H9 (cell line): Measurements from ENCODE around the gene ADGRG7. TPM values are rescaled to one million over a fixed set of nuclear protein-coding genes. Genes with fewer than 3 reads are reported as not detected.

ENCODE experiments used
- DNase-seq: peaks from one replicate; pipeline ENCODE4 v3.0.0-alpha.2; 2017
- H2AFZ ChIP-seq: one replicate; pipeline ENCODE4 v1.6.1; 2013; ENCODE audit warnings: mild to moderate bottlenecking, low read length, control low read depth, moderate library complexity
- H2AK5ac ChIP-seq: 2 replicates; pipeline ENCODE4 v1.6.1; 2013; ENCODE audit warnings: low read length, control low read depth, mixed read lengths; ENCODE audit not compliant: insufficient read length
- H2BK120ac ChIP-seq: one replicate; pipeline ENCODE4 v1.6.1; 2013; ENCODE audit warnings: low read depth, mild to moderate bottlenecking, low read length, control low read depth, inconsistent platforms; ENCODE audit not compliant: poor library complexity, severe bottlenecking
- H2BK12ac ChIP-seq: 2 replicates; pipeline ENCODE4 v1.6.1; 2013; ENCODE audit warnings: low read length, control low read depth, mixed read lengths, low read depth; ENCODE audit not compliant: insufficient read length
- H2BK15ac ChIP-seq: 2 replicates; pipeline ENCODE4 v1.6.1; 2013; ENCODE audit warnings: low read depth, low read length, control low read depth
- H2BK20ac ChIP-seq: one replicate; pipeline ENCODE4 v1.6.1; 2013; ENCODE audit warnings: low read depth, mild to moderate bottlenecking, low read length, control low read depth, inconsistent platforms; ENCODE audit not compliant: poor library complexity, severe bottlenecking
- H2BK5ac ChIP-seq: 2 replicates; pipeline ENCODE4 v1.6.1; 2013; ENCODE audit warnings: low read length, control low read depth, mixed read lengths; ENCODE audit not compliant: insufficient read length
- H3K14ac ChIP-seq: 2 replicates; pipeline ENCODE4 v1.6.1; 2013; ENCODE audit warnings: low read length, control low read depth; ENCODE audit not compliant: insufficient read depth
- H3K18ac ChIP-seq: 2 replicates; pipeline ENCODE4 v1.6.1; 2013; ENCODE audit warnings: low read depth, mild to moderate bottlenecking, mixed read lengths, low read length, control low read depth; ENCODE audit not compliant: insufficient read length
- H3K23ac ChIP-seq: 2 replicates; pipeline ENCODE4 v1.6.1; 2013; ENCODE audit warnings: low read length, control low read depth, mixed read lengths, low read depth; ENCODE audit not compliant: insufficient read length
- H3K23me2 ChIP-seq: 2 replicates; pipeline ENCODE4 v1.6.1; 2013; ENCODE audit warnings: low read depth, mild to moderate bottlenecking, mixed read lengths, low read length, control low read depth; ENCODE audit not compliant: insufficient read length, poor library complexity, severe bottlenecking
- H3K27ac ChIP-seq: 2 replicates; pipeline ENCODE4 v1.5.1; 2013; ENCODE audit warnings: low read length, control low read depth, mixed read lengths, low read depth; ENCODE audit not compliant: insufficient read length
- H3K27me3 ChIP-seq: 2 replicates; pipeline ENCODE4 v1.6.1; 2013; ENCODE audit warnings: low read length, control low read depth, inconsistent platforms; ENCODE audit not compliant: insufficient read depth
- H3K4ac ChIP-seq: 2 replicates; pipeline ENCODE4 v1.6.1; 2013; ENCODE audit warnings: low read depth, mild to moderate bottlenecking, control low read depth, inconsistent platforms, low read length, moderate library complexity
- H3K4me1 ChIP-seq: 2 replicates; pipeline ENCODE4 v1.6.1; 2013; ENCODE audit warnings: low read length, control low read depth, inconsistent platforms; ENCODE audit not compliant: insufficient read depth
- H3K4me2 ChIP-seq: 2 replicates; pipeline ENCODE4 v1.6.1; 2013; ENCODE audit warnings: low read length, control low read depth, mixed read lengths; ENCODE audit not compliant: insufficient read length, insufficient read depth
- H3K56ac ChIP-seq: 2 replicates; pipeline ENCODE4 v1.6.1; 2013; ENCODE audit warnings: low read depth, mild to moderate bottlenecking, mixed read lengths, low read length, control low read depth; ENCODE audit not compliant: insufficient read length
- H3K79me1 ChIP-seq: 2 replicates; pipeline ENCODE4 v1.6.1; 2013; ENCODE audit warnings: low read depth, mild to moderate bottlenecking, moderate library complexity, low read length, control low read depth, inconsistent platforms; ENCODE audit not compliant: insufficient read depth, poor library complexity, severe bottlenecking
- H3K79me2 ChIP-seq: 2 replicates; pipeline ENCODE4 v1.6.1; 2013; ENCODE audit warnings: low read length, control low read depth, inconsistent platforms; ENCODE audit not compliant: insufficient read depth
- H3K9ac ChIP-seq: 2 replicates; pipeline ENCODE4 v1.6.1; 2013; ENCODE audit warnings: low read length, control low read depth, mixed read lengths; ENCODE audit not compliant: insufficient read length; ENCODE audit errors: extremely low read depth
- H3K9me3 ChIP-seq: one replicate; pipeline ENCODE4 v1.6.1; 2013; ENCODE audit warnings: low read depth, low read length, inconsistent platforms; ENCODE audit not compliant: control insufficient read depth
- H3T11ph ChIP-seq: one replicate; pipeline ENCODE4 v1.6.1; 2013; ENCODE audit warnings: mild to moderate bottlenecking, low read length, control low read depth, inconsistent platforms
- H4K20me1 ChIP-seq: one replicate; pipeline ENCODE4 v1.6.1; 2013; ENCODE audit not compliant: control insufficient read depth, insufficient read length, insufficient read depth
- H4K5ac ChIP-seq: 2 replicates; pipeline ENCODE4 v1.6.1; 2013; ENCODE audit warnings: low read depth, mild to moderate bottlenecking, mixed read lengths, low read length, control low read depth; ENCODE audit not compliant: insufficient read length
- H4K8ac ChIP-seq: replicated peaks from 2 replicates; pipeline ENCODE4 v1.6.1; 2013; ENCODE audit warnings: low read length, control low read depth, mixed read lengths, low read depth; ENCODE audit not compliant: insufficient read length
- H4K91ac ChIP-seq: 2 replicates; pipeline ENCODE4 v1.6.1; 2013; ENCODE audit warnings: low read depth, mild to moderate bottlenecking, moderate library complexity, mixed read lengths, low read length, control low read depth; ENCODE audit not compliant: insufficient read length
- H3K27ac Mint-ChIP-seq, 3 experiments: 2 replicates in 2 of 3; 3 replicates in 1 of 3; pipeline ENCODE4 v1.8.0; 2020 to 2021; ENCODE audit warnings: mixed read lengths in 3 of 3, mild to moderate bottlenecking in 1 of 3, moderate library complexity in 1 of 3
- H3K27me3 Mint-ChIP-seq: 2 replicates; pipeline ENCODE4 v1.8.0; 2021; ENCODE audit warnings: low read depth, mild to moderate bottlenecking, moderate library complexity, mixed read lengths
- H3K36me3 Mint-ChIP-seq, 3 experiments: 2 replicates in 2 of 3; 3 replicates in 1 of 3; pipeline ENCODE4 v1.8.0; 2020 to 2021; ENCODE audit warnings: low read depth in 3 of 3, mixed read lengths in 3 of 3; ENCODE audit not compliant: insufficient read depth in 1 of 3
- H3K4me1 Mint-ChIP-seq, 2 experiments: 2 replicates each; pipeline ENCODE4 v1.8.0; 2020; ENCODE audit warnings: mixed read lengths in 2 of 2
- H3K4me3 Mint-ChIP-seq, 2 experiments: 2 replicates in 1 of 2; 3 replicates in 1 of 2; pipeline ENCODE4 v1.8.0; 2020 to 2021; ENCODE audit warnings: mild to moderate bottlenecking in 2 of 2, mixed read lengths in 2 of 2, moderate library complexity in 1 of 2
- H3K9me3 Mint-ChIP-seq, 2 experiments: 2 replicates in 1 of 2; 3 replicates in 1 of 2; pipeline ENCODE4 v1.8.0; 2020; ENCODE audit warnings: mild to moderate bottlenecking in 2 of 2, mixed read lengths in 2 of 2, moderate library complexity in 1 of 2
- WGBS: extraction: QIAGEN DNeasy Blood & Tissue Kit; methylation state at CpG from one replicate; pipeline ENCODE4 v1.1.7; 2013; ENCODE audit warnings: missing lambda C conversion rate, low lambda C conversion rate, mixed read lengths; ENCODE audit not compliant: insufficient read length; ENCODE audit errors: extremely low coverage; 5-methylcytosine and 5-hydroxymethylcytosine counted together
- total RNA-seq: library from RNA; stranded (reverse); gene quantifications from 2 replicates; pipeline ENCODE4 v1.2.1, GENCODE V29; 2021
- TF ChIP-seq, protein P1 (sequence below): fragments of 200-600 bp; sonication (generic); conservative IDR thresholded peaks from 3 replicates; pipeline ENCODE4 v1.8.0; 2021; ENCODE audit warnings: antibody characterized with exemption, mild to moderate bottlenecking

Gene ADGRG7
- total RNA-seq, 1 experiment from 2014 or later: not detected

GRCh38 chr3:100708644-100708988, 99.2 kb downstream of the ADGRG7 start:
- H3K79me2 ChIP-seq: peaks cover 23% of the 10 kb centered on the region; the same call in 1 of the 2 replicates
- no peak overlapping the region for H2AFZ ChIP-seq
- peaks cover 2 to 6% of the 10 kb centered on the region in 2 experiments; a peak in 3 of 5 replicates for H3K9me3 Mint-ChIP-seq
- no peak overlapping the region for H2BK5ac ChIP-seq
- H2BK15ac ChIP-seq: no peak overlapping the region
- H3K27ac ChIP-seq: no peak overlapping the region
- no peak overlapping the region for H3K9ac ChIP-seq
- no peaks in the 10 kb centered on the region for H3K4me1 ChIP-seq
- no peaks in the 10 kb centered on the region for H4K20me1 ChIP-seq
- H4K8ac ChIP-seq: no peak overlapping the region
- peak overlapping the region in 2 of 3 experiments; percentile 88 to 96; a peak in 2 of 7 replicates for H3K27ac Mint-ChIP-seq
- peaks cover 19 to 24% of the 10 kb centered on the region in 2 experiments for H3K4me1 Mint-ChIP-seq
- no peak overlapping the region for H2AK5ac ChIP-seq
- no peak overlapping the region for H3K18ac ChIP-seq
- no peak overlapping the region for H3K14ac ChIP-seq
- peaks cover 4% of the 10 kb centered on the region; the same call in 1 of the 2 replicates for H3K27me3 ChIP-seq
- H3K23me2 ChIP-seq: peaks cover 5% of the 10 kb centered on the region
- TF ChIP-seq, protein P1, sequence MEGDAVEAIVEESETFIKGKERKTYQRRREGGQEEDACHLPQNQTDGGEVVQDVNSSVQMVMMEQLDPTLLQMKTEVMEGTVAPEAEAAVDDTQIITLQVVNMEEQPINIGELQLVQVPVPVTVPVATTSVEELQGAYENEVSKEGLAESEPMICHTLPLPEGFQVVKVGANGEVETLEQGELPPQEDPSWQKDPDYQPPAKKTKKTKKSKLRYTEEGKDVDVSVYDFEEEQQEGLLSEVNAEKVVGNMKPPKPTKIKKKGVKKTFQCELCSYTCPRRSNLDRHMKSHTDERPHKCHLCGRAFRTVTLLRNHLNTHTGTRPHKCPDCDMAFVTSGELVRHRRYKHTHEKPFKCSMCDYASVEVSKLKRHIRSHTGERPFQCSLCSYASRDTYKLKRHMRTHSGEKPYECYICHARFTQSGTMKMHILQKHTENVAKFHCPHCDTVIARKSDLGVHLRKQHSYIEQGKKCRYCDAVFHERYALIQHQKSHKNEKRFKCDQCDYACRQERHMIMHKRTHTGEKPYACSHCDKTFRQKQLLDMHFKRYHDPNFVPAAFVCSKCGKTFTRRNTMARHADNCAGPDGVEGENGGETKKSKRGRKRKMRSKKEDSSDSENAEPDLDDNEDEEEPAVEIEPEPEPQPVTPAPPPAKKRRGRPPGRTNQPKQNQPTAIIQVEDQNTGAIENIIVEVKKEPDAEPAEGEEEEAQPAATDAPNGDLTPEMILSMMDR: no peak
- no peaks in the 10 kb centered on the region for H3K79me1 ChIP-seq
- peaks cover 54% of the 10 kb centered on the region for H3K27me3 Mint-ChIP-seq
- H3K4me2 ChIP-seq: peak overlapping the region; percentile 89
- H3K23ac ChIP-seq: no peak overlapping the region
- peaks cover 4 to 20% (median 15%) of the 10 kb centered on the region in 3 experiments; a peak in 6 of 7 replicates for H3K36me3 Mint-ChIP-seq
- no peak overlapping the region for H3K56ac ChIP-seq
- no peak overlapping the region for H4K5ac ChIP-seq
- no peak overlapping the region for H2BK12ac ChIP-seq
- DNase-seq: no peak
- H2BK120ac ChIP-seq: no peak overlapping the region
- H3T11ph ChIP-seq: no peak overlapping the region
- no peak overlapping the region for H3K4ac ChIP-seq
- no peak overlapping the region for H4K91ac ChIP-seq
- WGBS: no CpG with 5 or more reads among the region's 3 CpGs
- no peaks in the 10 kb centered on the region for H3K9me3 ChIP-seq
- H2BK20ac ChIP-seq: no peak overlapping the region
- peak overlapping the region; percentile 79 to 88 for H3K4me3 Mint-ChIP-seq
